ENCODE results near the gene ZBTB25. TPM values are rescaled to one million over a fixed set of nuclear protein-coding genes. Genes with fewer than 3 reads are reported as not detected.

The ZBTB25 gene
- polyA plus RNA-seq, 3 donors = 3.2 to 8.7 (median 3.9) TPM

GRCh38 chr14:64493455-64493854 lies 10.2 kb downstream of the ZBTB25 start:
- no peak overlapping the region for H3K27ac Mint-ChIP-seq
- H3K27me3 Mint-ChIP-seq (ENCODE audit: low read depth in 3 of 3) = no peaks in the 10 kb centered on the region
- no peaks in the 10 kb centered on the region for H3K9me3 Mint-ChIP-seq
- Histone ChIP-seq H3K4me1 (ENCODE audit: control insufficient read depth in 1 of 2, insufficient read depth in 2 of 2, low read length in 2 of 2) (no peaks in the 10 kb centered on the region), H3K4me3 (replicated peaks in 1 of 3; ENCODE audit: low read depth in 2 of 3, low read length in 3 of 3) (no peak overlapping the region), H3K9me3 (replicated peaks in 1 of 2; ENCODE audit: control insufficient read depth in 1 of 2, insufficient read depth in 1 of 2, low read length in 2 of 2) (no peaks in the 10 kb centered on the region), H3K36me3 (replicated peaks in 1 of 2; ENCODE audit: control insufficient read depth in 1 of 2, insufficient read depth in 2 of 2, low read length in 2 of 2) (peaks cover 3 to 32% of the 10 kb centered on the region in 2 donors), H4K20me1 (ENCODE audit: insufficient read depth, low read length) (no peaks in the 10 kb centered on the region), H3K4me2 (replicated peaks; ENCODE audit: extremely low read depth, low read length, poor library complexity, severe bottlenecking) (no peak overlapping the region), H3K27ac (ENCODE audit: low read depth in 1 of 2, low read length in 2 of 2) (no peak overlapping the region), H3K9ac (ENCODE audit: insufficient read depth, low read length, poor library complexity, severe bottlenecking) (no peak overlapping the region), H3K79me2 (ENCODE audit: insufficient read depth, low read length) (no peaks in the 10 kb centered on the region), H2AFZ (ENCODE audit: insufficient read depth, low read depth, low read length, poor library complexity, severe bottlenecking) (no peak overlapping the region), H3K27me3 (ENCODE audit: control insufficient read depth in 2 of 2, insufficient read depth in 2 of 2, low read length in 2 of 2) (no peaks in the 10 kb centered on the region)
- intact Hi-C loops (cut with micrococcal nuclease) = no loop called here
- H3K4me1 Mint-ChIP-seq = no peaks in the 10 kb centered on the region
- no peak overlapping the region for H3K4me3 Mint-ChIP-seq
- WGBS (ENCODE audit: insufficient coverage) = no CpG with 5 or more reads among the region's 3 CpGs
- no peak for TF ChIP-seq CTCF (IDR thresholded peaks at IDR 0.05)
- peaks cover 26 to 29% of the 10 kb centered on the region in 2 donors for H3K36me3 Mint-ChIP-seq
- DNase-seq = no peak

- H3K4me3 ChIP-seq (replicated peaks in 1 of 3; ENCODE audit: low read depth in 2 of 3, low read length in 3 of 3) = no peak overlapping the region
- H3K79me2 ChIP-seq (ENCODE audit: insufficient read depth, low read length) = no peaks in the 10 kb centered on the region
- Mint-ChIP-seq H3K27ac (no peak overlapping the region), H3K4me1 (no peaks in the 10 kb centered on the region), H3K4me3 (no peak overlapping the region), H3K27me3 (ENCODE audit: low read depth in 3 of 3) (no peaks in the 10 kb centered on the region), H3K9me3 (no peaks in the 10 kb centered on the region), H3K36me3 (peaks cover 40 to 45% of the 10 kb centered on the region in 2 donors)
- H4K20me1 ChIP-seq (ENCODE audit: insufficient read depth, low read length) = no peaks in the 10 kb centered on the region
- H3K4me2 ChIP-seq (replicated peaks; ENCODE audit: extremely low read depth, low read length, poor library complexity, severe bottlenecking) = no peak overlapping the region
- no peak for TF ChIP-seq CTCF (IDR thresholded peaks at IDR 0.05)
- intact Hi-C loops (cut with micrococcal nuclease) = no loop called here
- H3K27ac ChIP-seq (ENCODE audit: low read depth in 1 of 2, low read length in 2 of 2) = no peak overlapping the region
- no peak overlapping the region for H2AFZ ChIP-seq (ENCODE audit: insufficient read depth, low read depth, low read length, poor library complexity, severe bottlenecking)
- H3K36me3 ChIP-seq (replicated peaks in 1 of 2; ENCODE audit: control insufficient read depth in 1 of 2, insufficient read depth in 2 of 2, low read length in 2 of 2) = peaks cover 22 to 50% of the 10 kb centered on the region in 2 donors
- no peak for DNase-seq
- no peak overlapping the region for H3K9ac ChIP-seq (ENCODE audit: insufficient read depth, low read length, poor library complexity, severe bottlenecking)
- no peaks in the 10 kb centered on the region for H3K27me3 ChIP-seq (ENCODE audit: control insufficient read depth in 2 of 2, insufficient read depth in 2 of 2, low read length in 2 of 2)
- H3K9me3 ChIP-seq (replicated peaks in 1 of 2; ENCODE audit: control insufficient read depth in 1 of 2, insufficient read depth in 1 of 2, low read length in 2 of 2) = no peaks in the 10 kb centered on the region
- no CpG with 5 or more reads among the region's 2 CpGs for WGBS (ENCODE audit: insufficient coverage)
- H3K4me1 ChIP-seq (ENCODE audit: control insufficient read depth in 1 of 2, insufficient read depth in 2 of 2, low read length in 2 of 2) = no peaks in the 10 kb centered on the region
Observed at GRCh38 chr14:64491637-64492036, 12.0 kb downstream of the ZBTB25 start.

Measured in CD14-positive monocyte (primary cell).